GM18498 (cell line): ENCODE data around the gene PNMA8B.

Source experiments
- ATAC-seq: cut with Tn5 transposase; IDR thresholded peaks from one replicate; pipeline ENCODE4 v1.9.1; 2021; ENCODE audit warnings: mild to moderate bottlenecking, moderate library complexity; ENCODE audit not compliant: unreplicated experiment

PNMA8B gene

GRCh38 chr19:46460055-46460454, 35.6 kb downstream of the PNMA8B start:
- ATAC-seq, result no peak

- no peak for ATAC-seq
These were observed 38.7 kb downstream of the PNMA8B start for GRCh38 chr19:46456930-46457329.

- no peak for ATAC-seq
These were observed 41.4 kb downstream of the PNMA8B start for GRCh38 chr19:46454244-46454643.

DNA sequence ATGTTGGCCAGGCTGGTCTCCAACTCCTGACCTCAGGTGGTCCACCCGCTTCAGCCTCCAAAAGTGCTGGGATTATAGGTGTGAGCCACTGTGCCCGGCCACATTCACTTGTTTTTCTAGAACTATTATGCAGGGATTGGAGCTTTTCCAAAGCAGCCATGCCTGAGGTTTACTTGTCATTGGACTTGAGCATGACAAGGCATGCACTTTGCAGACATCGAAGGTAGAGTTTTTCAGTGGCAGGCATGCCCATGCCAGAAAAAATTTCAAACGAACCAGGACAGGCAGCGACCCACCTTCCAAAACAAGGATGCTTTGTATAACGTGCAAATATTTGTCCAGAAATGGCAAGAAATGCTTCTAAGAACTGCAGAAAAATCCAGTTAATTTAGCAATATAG, 42.0 kb downstream of the PNMA8B start:
- ATAC-seq, result no peak

DNA sequence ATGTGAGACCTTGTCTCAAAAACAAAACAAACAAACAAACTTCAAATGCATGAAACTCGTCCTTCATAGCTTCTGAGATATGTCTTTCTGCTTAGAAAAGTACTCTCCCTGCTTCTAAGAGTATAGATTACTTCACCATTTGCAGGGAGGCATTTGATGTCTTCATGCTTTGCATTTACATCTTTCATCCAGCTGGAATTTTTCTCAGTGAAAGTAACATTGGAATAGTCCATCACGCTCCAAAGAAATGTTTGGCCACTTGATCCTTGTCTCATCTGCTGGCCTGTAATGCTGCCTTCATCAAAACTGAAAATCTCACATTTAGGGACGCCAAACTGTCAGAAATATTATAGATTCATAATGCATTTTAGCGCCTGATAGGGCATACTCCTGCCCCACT, 43.5 kb downstream of the PNMA8B start:
- ATAC-seq, result no peak

DNA sequence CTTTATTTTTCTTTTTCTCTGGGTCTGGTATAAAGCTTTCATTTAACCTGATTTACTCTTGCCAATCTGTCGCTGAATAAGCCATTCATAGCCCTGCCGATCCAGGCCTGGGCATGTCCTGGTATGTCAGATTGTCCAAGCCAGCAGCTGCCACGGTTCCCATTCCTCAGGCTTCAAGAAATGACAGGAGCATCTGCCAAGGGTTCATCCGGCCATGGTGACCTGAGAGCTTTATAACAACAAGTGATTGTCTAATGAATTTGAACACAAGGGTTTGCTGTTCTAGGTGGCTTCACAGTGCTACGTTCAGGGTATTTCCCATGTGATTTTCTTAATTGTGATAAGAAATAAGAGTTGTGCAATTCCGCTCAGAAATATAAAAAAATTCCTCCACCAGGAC, 44.3 kb downstream of the PNMA8B start:
- no peak for ATAC-seq

DNA sequence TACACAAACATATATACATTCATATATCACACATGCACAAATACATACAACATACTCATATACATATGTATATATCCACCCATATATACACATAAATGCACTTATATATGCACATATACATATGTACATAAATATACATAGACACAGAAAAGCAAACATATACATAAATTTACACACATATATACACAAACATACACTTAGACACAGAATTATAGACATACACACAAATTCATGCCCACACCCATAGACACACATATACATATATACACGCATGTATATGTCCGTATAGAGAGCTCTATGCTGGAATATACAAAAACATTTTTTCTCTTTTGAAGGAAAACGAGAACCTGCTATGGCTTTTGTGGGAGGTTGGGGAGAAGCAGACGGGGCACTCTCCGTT, 44.9 kb downstream of the PNMA8B start:
- ATAC-seq, result no peak

GRCh38 chr19:46449228-46449627, 46.4 kb downstream of the PNMA8B start:
- no peak for ATAC-seq

- ATAC-seq, result no peak
These were observed 47.1 kb downstream of the PNMA8B start for GRCh38 chr19:46448601-46449000.

- no peak for ATAC-seq
These were observed 47.8 kb downstream of the PNMA8B start for GRCh38 chr19:46447824-46448223.

DNA sequence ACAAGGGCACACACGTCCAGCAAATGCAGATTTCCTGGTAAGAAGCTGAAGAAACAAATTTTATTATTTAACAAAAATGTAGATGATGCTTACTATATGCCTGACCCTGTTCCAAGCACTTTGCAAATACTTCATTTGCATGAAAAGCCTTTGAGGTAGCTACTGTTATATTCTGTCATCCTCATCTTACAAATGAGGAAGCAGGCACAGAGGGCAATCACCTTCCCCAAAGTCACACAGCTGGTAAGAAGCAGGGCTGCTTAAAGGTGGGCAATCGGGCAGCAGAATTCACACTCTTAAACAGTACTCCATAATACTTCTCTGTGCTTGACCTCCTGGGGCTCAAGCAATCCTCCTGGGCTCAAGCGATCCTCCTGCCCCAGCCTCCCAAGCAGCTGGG, 48.7 kb downstream of the PNMA8B start:
- no peak for ATAC-seq

DNA sequence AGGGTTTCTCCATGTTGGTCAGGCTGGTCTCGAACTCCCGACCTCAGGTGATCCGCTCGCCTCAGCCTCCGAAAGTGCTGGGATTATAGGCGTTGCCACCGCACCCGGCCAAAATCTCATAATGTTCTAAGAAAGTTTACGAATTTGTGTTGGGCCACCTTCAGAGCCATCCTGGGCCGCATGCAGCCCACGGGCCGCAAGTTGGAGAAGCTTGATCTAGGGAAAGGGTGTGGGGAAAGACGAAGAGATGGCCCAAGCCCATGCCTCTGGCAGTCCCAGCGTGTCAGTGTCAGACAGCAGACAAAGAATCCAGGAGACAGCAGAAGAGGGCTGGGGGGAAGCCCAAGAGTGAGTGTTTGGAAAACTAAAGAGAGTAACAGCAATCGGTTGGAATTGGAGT, 49.6 kb downstream of the PNMA8B start:
- no peak for ATAC-seq

GRCh38 chr19:46442808-46443450, 52.7 kb downstream of the PNMA8B start:
- no peak for ATAC-seq

- ATAC-seq, result no peak
These were observed 53.8 kb downstream of the PNMA8B start for GRCh38 chr19:46441866-46442265.
